Activated T-cell treated with anti-CD3 and anti-CD28 coated beads, Interleukin-2, amount 50 U/mL, for 72 hours (primary cell): Measurements from ENCODE around the gene GJC2. TPM values are rescaled to one million over a fixed set of nuclear protein-coding genes. Genes with fewer than 3 reads are reported as not detected.

Source experiments
- ATAC-seq, 2 donors: fragments of 150-1000 bp; cut with Tn5 transposase; replicated peaks in 1 of 2; 2 replicates each; pipeline ENCODE4 v1.10.0; 2021; ENCODE audit warnings: moderate library complexity in 2 of 2, mild to moderate bottlenecking in 1 of 2
- DNase-seq, 2 donors: peaks; one replicate each; pipeline ENCODE4 v3.0.0; 2021 to 2022; ENCODE audit warnings: mixed read lengths in 1 of 2
- H3K27ac Mint-ChIP-seq: one replicate; pipeline ENCODE4 v1.8.0; 2022; ENCODE audit warnings: mild to moderate bottlenecking, moderate library complexity, mixed read lengths
- H3K27me3 Mint-ChIP-seq: one replicate; pipeline ENCODE4 v1.8.0; 2022; ENCODE audit warnings: low read depth, mixed read lengths
- H3K36me3 Mint-ChIP-seq, 2 donors: one replicate each; pipeline ENCODE4 v1.8.0; 2022; ENCODE audit warnings: mixed read lengths in 2 of 2, mild to moderate bottlenecking in 1 of 2; ENCODE audit not compliant: insufficient read depth in 2 of 2
- H3K4me1 Mint-ChIP-seq: one replicate; pipeline ENCODE4 v1.8.0; 2022; ENCODE audit warnings: low read depth, mixed read lengths
- H3K4me3 Mint-ChIP-seq, 2 donors: one replicate each; pipeline ENCODE4 v1.8.0; 2022; ENCODE audit warnings: mild to moderate bottlenecking in 2 of 2, mixed read lengths in 2 of 2, moderate library complexity in 2 of 2
- H3K9me3 Mint-ChIP-seq, 2 donors: one replicate each; pipeline ENCODE4 v1.8.0; 2022; ENCODE audit warnings: mixed read lengths in 2 of 2
- total RNA-seq, 2 donors: library from RNA; stranded (reverse); gene quantifications; one replicate each; pipeline ENCODE4 v1.2.3, GENCODE V29; 2022

Gene GJC2
- total RNA-seq, 2 donors from 2014 or later: 0.77 to 0.93 TPM

- Mint-ChIP-seq H3K27me3 (no peaks in the 10 kb centered on the region), H3K36me3 (no peaks in the 10 kb centered on the region), H3K4me3 (no peak overlapping the region), H3K9me3 (no peaks in the 10 kb centered on the region), H3K27ac (no peak overlapping the region), H3K4me1 (peaks cover 15% of the 10 kb centered on the region)
- no peak for DNase-seq
- no peak for ATAC-seq
These were observed 890 bp downstream of the GJC2 start for GRCh38 chr1:228150461-228151179.

DNA sequence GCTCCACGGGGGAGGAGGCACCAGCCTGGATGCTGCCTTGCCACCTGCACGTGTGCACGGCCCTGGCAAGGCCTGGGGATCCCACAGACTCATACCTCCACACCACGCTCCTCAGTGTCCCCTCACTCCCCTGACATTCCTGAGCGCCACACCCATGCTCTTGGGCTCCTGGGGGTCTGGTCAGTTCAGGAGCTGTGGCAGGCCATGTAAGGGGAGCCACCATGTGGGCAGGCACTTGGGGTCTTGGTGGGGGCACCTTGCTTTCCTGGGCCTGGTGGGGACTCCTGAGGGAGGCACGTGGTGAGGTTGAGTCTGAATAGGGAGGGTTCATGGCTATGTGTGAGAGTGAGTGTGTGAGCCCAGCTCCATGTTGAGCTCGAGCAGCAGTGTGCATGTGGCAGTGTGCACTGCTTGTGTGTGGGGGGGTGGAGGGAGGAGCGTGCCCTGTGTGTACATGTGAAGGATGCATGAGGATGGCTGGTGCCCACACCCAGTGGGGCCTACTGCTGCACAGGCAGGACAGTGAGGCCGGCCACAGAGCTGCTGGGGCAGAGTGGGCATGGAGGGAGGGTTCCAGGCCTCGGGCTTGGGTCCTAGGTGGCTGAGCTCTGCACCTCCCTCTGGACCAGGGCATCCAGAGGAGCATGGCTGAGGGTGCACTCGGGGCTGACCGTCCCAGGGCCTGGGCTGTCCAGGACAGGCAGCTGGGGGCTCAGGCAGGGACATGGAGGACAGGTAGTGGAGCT lies 1.6 kb downstream of the GJC2 start:
- H3K27ac Mint-ChIP-seq: no peak overlapping the region

DNA sequence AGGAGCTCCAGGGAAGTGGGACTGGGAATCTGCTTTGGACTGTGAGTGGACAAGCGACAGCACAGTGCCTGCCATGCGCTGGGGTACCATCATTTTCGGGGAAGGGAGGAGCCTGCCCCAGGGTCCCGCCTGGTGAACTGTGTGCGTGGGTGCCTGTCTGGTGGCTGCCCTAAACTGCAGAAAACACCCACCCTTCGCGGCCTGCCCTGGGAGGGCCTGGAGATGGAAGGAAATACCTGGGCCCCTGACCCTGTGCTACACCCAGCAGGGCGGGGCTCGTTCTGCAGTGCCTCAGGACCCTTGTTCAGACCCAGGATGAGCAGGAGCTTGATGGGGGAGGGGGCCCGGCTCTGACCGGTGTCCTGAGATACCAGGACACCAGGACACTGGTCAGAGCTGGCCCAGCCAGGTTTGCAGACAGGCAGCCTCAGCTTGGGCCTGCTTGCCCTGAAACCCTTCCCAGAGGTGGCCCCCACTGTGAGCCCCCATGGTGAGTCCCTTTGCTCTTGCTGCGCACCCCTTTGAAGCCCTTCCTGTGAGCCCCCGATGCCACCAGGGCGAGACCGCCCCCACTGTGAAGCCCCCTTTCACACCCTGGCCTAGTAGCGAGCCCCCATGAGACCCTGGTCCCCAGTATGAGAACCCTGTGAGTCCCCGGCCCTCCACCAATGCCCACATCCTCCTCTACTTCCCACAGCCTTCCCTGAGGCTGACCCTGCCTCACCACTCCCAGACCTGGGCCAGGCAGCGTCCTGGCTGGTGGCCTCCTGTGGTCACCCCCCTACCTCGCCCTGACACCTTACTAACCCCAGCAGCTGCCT lies 2.6 kb downstream of the GJC2 start:
- Mint-ChIP-seq H3K27ac (no peak overlapping the region), H3K27me3 (no peaks in the 10 kb centered on the region), H3K9me3 (no peaks in the 10 kb centered on the region), H3K4me1 (peaks cover 15% of the 10 kb centered on the region), H3K4me3 (no peak overlapping the region), H3K36me3 (no peaks in the 10 kb centered on the region)
- ATAC-seq (no peak), DNase-seq (no peak)

More for the DNA sequence above, 1.6 kb downstream of the GJC2 start:
- no peak overlapping the region for H3K4me3 Mint-ChIP-seq
- DNase-seq (no peak), ATAC-seq (no peak)
- H3K27me3 Mint-ChIP-seq: no peaks in the 10 kb centered on the region
- no peaks in the 10 kb centered on the region for H3K36me3 Mint-ChIP-seq
- peaks cover 15% of the 10 kb centered on the region for H3K4me1 Mint-ChIP-seq
- H3K9me3 Mint-ChIP-seq: no peaks in the 10 kb centered on the region

DNA sequence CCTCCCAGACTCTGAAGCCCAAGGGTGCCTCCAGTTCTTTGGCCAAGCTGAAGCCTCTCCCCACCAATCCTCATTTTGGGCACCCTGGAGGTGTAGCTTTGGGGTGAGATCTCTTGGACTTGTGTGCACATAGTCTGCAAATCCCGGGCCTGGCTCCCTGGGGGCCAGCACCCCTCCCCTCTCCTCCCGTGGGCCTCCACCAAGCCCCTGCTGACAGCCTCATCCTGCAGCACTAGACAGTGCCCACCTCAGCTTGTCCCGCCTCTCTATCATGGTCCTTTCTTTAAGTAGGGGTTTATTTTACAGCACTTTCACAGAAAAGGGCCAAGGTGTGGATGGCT lies 3.2 kb downstream of the GJC2 start:
- no peak overlapping the region for H3K27ac Mint-ChIP-seq
- no peaks in the 10 kb centered on the region for H3K36me3 Mint-ChIP-seq
- H3K4me3 Mint-ChIP-seq: no peak overlapping the region
- no peaks in the 10 kb centered on the region for H3K27me3 Mint-ChIP-seq
- ATAC-seq (no peak), DNase-seq (no peak)
- peaks cover 15% of the 10 kb centered on the region for H3K4me1 Mint-ChIP-seq
- no peaks in the 10 kb centered on the region for H3K9me3 Mint-ChIP-seq

DNA sequence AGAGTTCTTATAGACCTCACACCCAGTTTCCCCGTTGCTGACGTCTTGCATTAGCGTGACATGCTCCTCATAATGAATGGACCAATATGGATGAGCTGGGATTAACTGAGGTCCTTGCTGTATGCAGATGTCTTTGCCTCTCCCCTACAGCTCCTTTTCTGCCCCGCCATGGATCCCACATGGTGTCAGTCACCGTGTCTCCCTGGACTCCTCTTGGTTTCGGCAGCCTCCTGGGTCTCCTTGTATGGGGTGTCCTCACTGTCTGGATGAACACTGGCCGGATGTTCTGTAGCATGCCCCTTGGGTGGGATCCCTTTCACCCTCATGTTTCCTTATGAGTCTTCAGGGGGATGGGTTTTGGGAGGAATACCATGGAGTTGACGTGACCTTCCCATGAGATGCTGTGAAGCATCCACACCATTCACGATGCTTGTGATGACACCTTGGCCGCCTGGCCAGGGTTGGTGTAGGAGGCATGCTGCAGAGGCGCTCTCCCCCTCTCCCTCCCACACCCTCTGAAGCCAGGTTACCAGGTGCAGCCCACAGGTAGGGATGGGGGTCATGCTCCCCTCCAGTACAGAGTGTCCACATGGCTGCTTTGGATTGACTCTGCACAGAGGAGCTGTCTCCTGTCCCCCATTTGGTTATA lies 4.4 kb downstream of the GJC2 start:
- H3K9me3 Mint-ChIP-seq: no peaks in the 10 kb centered on the region

DNA sequence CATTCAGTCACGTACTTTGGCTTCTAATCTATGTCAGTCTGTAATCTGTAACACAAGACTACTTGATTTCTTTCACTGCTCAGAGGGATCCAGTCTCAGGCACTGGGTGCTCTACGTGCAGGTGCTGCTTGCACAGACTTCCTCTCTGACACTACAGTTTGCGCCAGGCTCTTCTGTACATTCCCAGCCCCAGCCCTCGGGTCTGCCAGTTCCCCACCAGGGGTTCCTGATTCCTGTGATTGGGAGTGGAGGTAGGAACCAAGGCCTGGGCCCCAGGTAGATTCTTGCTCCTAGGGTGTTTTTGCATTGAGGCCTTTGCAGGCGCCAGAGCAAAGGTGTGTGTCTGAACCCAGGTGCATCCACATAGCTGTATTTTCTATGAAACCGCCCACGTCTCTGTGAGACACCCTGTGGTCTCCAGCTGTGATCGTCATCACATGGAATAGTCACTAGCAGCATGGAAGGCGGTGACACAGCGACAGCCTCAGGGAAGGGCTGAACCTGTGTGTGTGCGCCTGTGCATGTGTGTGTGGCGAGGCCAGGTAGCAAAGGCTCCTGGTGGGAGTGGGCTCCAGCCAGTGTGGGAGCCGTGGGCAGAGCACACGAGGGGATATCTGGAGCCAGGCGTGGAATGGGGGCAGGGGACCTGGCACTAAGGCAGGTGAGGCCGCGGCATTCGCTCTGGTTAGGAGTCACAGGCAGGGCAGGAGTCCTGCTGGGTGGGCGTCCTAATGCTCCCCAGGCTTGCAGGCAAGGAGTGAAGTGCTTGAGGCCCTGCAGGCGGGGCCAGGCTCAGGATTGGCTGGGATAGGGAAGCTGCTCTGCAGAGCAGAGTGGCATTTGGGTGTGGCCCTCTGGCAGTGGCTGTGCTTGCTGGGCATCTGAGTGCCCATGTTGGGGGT lies 5.2 kb downstream of the GJC2 start:
- ATAC-seq (peak; percentile 78 to 83), DNase-seq (peak; percentile 28 to 55)
- H3K27me3 Mint-ChIP-seq: no peaks in the 10 kb centered on the region
- peak overlapping the region; percentile 33 to 43 for H3K4me3 Mint-ChIP-seq
- H3K27ac Mint-ChIP-seq: peak overlapping the region; percentile 48
- H3K4me1 Mint-ChIP-seq: peaks cover 15% of the 10 kb centered on the region
- no peaks in the 10 kb centered on the region for H3K9me3 Mint-ChIP-seq
- no peaks in the 10 kb centered on the region for H3K36me3 Mint-ChIP-seq

More for the DNA sequence above, 4.4 kb downstream of the GJC2 start:
- Mint-ChIP-seq H3K4me1 (peaks cover 15% of the 10 kb centered on the region), H3K36me3 (no peaks in the 10 kb centered on the region), H3K27me3 (no peaks in the 10 kb centered on the region), H3K4me3 (no peak overlapping the region), H3K27ac (no peak overlapping the region)
- DNase-seq (no peak), ATAC-seq (peak; percentile 6 to 8)

GRCh38 chr1:228155596-228156514 lies 6.1 kb downstream of the GJC2 start:
- H3K9me3 Mint-ChIP-seq: no peaks in the 10 kb centered on the region
- no peak for DNase-seq
- H3K4me1 Mint-ChIP-seq: peaks cover 15% of the 10 kb centered on the region
- no peaks in the 10 kb centered on the region for H3K36me3 Mint-ChIP-seq
- no peak overlapping the region for H3K27ac Mint-ChIP-seq
- no peak for ATAC-seq
- H3K27me3 Mint-ChIP-seq: no peaks in the 10 kb centered on the region
- no peak overlapping the region for H3K4me3 Mint-ChIP-seq

- ATAC-seq: no peak
- H3K27me3 Mint-ChIP-seq: no peaks in the 10 kb centered on the region
- no peak overlapping the region for H3K4me3 Mint-ChIP-seq
- H3K36me3 Mint-ChIP-seq: no peaks in the 10 kb centered on the region
- peaks cover 15% of the 10 kb centered on the region for H3K4me1 Mint-ChIP-seq
- H3K27ac Mint-ChIP-seq: no peak overlapping the region
- DNase-seq: no peak
- no peaks in the 10 kb centered on the region for H3K9me3 Mint-ChIP-seq
These were observed 6.8 kb downstream of the GJC2 start for GRCh38 chr1:228156515-228156881.

GRCh38 chr1:228156941-228157728 lies 7.4 kb downstream of the GJC2 start:
- Mint-ChIP-seq H3K27me3 (no peaks in the 10 kb centered on the region), H3K36me3 (no peaks in the 10 kb centered on the region), H3K27ac (no peak overlapping the region), H3K4me3 (peak overlapping the region in 1 of 2 donors; percentile 50), H3K9me3 (no peaks in the 10 kb centered on the region), H3K4me1 (peaks cover 19% of the 10 kb centered on the region)
- ATAC-seq: peak; percentile 21 to 42
- peak in 1 of 2 donors; percentile 29 for DNase-seq

DNA sequence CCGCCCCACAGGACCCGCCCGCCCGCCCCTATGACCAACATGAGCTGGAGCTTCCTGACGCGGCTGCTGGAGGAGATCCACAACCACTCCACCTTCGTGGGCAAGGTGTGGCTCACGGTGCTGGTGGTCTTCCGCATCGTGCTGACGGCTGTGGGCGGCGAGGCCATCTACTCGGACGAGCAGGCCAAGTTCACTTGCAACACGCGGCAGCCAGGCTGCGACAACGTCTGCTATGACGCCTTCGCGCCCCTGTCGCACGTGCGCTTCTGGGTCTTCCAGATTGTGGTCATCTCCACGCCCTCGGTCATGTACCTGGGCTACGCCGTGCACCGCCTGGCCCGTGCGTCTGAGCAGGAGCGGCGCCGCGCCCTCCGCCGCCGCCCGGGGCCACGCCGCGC lies 8.0 kb downstream of the GJC2 start:
- Mint-ChIP-seq H3K27ac (no peak overlapping the region), H3K36me3 (no peaks in the 10 kb centered on the region), H3K4me3 (no peak overlapping the region), H3K27me3 (no peaks in the 10 kb centered on the region), H3K9me3 (no peaks in the 10 kb centered on the region), H3K4me1 (peaks cover 22% of the 10 kb centered on the region)
- ATAC-seq: no peak
- no peak for DNase-seq
